ENCODE data around the gene TRIM74.
"Not testable (repeated sequence)": the region's sequence is repeated elsewhere in the genome, so short reads cannot be mapped to it uniquely, and the experiment has no call there.

GRCh38 chr7:72995484-72995883 lies 26.2 kb upstream of the TRIM74 start:
- not testable (repeated sequence) for TF ChIP-seq CTCF (conservative IDR thresholded peaks at IDR 0.05 in 1 of 2, IDR thresholded peaks at IDR 0.05 in 1 of 2; ENCODE audit: extremely low read depth in 1 of 2, insufficient read depth in 1 of 2, low read depth in 1 of 2, low read length in 2 of 2); EZH2 (IDR thresholded peaks at IDR 0.05; ENCODE audit: borderline replicate concordance, low read length)

All from mammary epithelial cell (primary cell).